ENCODE measurements around the gene UTS2. TPM values are rescaled to one million over a fixed set of nuclear protein-coding genes. Genes with fewer than 3 reads are reported as not detected.

The UTS2 gene
- total RNA-seq, 1 donor from 2014 or later = not detected

GRCh38 chr1:7863756-7864328, 11.0 kb upstream of the UTS2 start:
- no peak for DNase-seq (ENCODE audit: low spot score)

- no peak for DNase-seq (ENCODE audit: low spot score)
Measured at GRCh38 chr1:7862211-7863060, 9.6 kb upstream of the UTS2 start.

GRCh38 chr1:7861452-7861851, 8.6 kb upstream of the UTS2 start:
- DNase-seq (ENCODE audit: low spot score) = no peak

GRCh38 chr1:7860130-7860529, 7.3 kb upstream of the UTS2 start:
- no peak for DNase-seq (ENCODE audit: low spot score)

GRCh38 chr1:7859406-7859805, 6.5 kb upstream of the UTS2 start:
- no peak for DNase-seq (ENCODE audit: low spot score)

- DNase-seq (ENCODE audit: low spot score) = no peak
Measured at GRCh38 chr1:7857985-7858384, 5.1 kb upstream of the UTS2 start.

GRCh38 chr1:7857000-7857399, 4.1 kb upstream of the UTS2 start:
- DNase-seq (ENCODE audit: low spot score) = no peak

GRCh38 chr1:7856345-7856744, 3.5 kb upstream of the UTS2 start:
- no peak for DNase-seq (ENCODE audit: low spot score)

GRCh38 chr1:7853684-7854026, 790 bp upstream of the UTS2 start:
- no peak for DNase-seq (ENCODE audit: low spot score)

- no peak for DNase-seq (ENCODE audit: low spot score)
Measured at GRCh38 chr1:7850786-7851185, 2.1 kb downstream of the UTS2 start.

- no peak for DNase-seq (ENCODE audit: low spot score)
Measured at GRCh38 chr1:7847599-7847998, 5.3 kb downstream of the UTS2 start.

- DNase-seq (ENCODE audit: low spot score) = no peak
Measured at GRCh38 chr1:7846656-7847055, 6.2 kb downstream of the UTS2 start.

- DNase-seq (ENCODE audit: low spot score) = no peak
Measured at GRCh38 chr1:7845761-7846160, 7.1 kb downstream of the UTS2 start.

GRCh38 chr1:7842517-7842916, 10.3 kb downstream of the UTS2 start:
- DNase-seq (ENCODE audit: low spot score) = no peak

- DNase-seq (ENCODE audit: low spot score) = no peak
Measured at GRCh38 chr1:7839526-7839925, 13.3 kb downstream of the UTS2 start.

- no peak for DNase-seq (ENCODE audit: low spot score)
Measured at GRCh38 chr1:7838714-7839113, 14.2 kb downstream of the UTS2 start.

GRCh38 chr1:7833035-7833434, 19.8 kb downstream of the UTS2 start:
- DNase-seq (ENCODE audit: low spot score) = no peak

- no peak for DNase-seq (ENCODE audit: low spot score)
Measured at GRCh38 chr1:7831458-7831857, 21.4 kb downstream of the UTS2 start.

GRCh38 chr1:7827126-7827955, 25.5 kb downstream of the UTS2 start:
- no peak for DNase-seq (ENCODE audit: low spot score)

GRCh38 chr1:7826363-7826762, 26.5 kb downstream of the UTS2 start:
- DNase-seq (ENCODE audit: low spot score) = no peak

GRCh38 chr1:7824701-7825100, 28.2 kb downstream of the UTS2 start:
- no peak for DNase-seq (ENCODE audit: low spot score)

GRCh38 chr1:7821282-7821681, 31.6 kb downstream of the UTS2 start:
- DNase-seq (ENCODE audit: low spot score) = no peak
